IMR-90 (cell line): Measurements from ENCODE around the gene TTLL8. TPM values are rescaled to one million over a fixed set of nuclear protein-coding genes. Genes with fewer than 3 reads are reported as not detected.

ENCODE experiments used
- ATAC-seq: fragments of 200-7000 bp; cut with Tn5 transposase; 2 replicates; pipeline ENCODE4 v1.9.1; 2020; ENCODE audit warnings: low read depth, mild to moderate bottlenecking, moderate library complexity
- BruUV-seq: library from RNA; stranded (reverse); fragments of 400-500 nt; replicated peaks from 2 replicates; lab custom pipeline; 2021; lab: Mats Ljungman, UMichigan
- CTCF ChIA-PET: fragments of 300-600 bp; formaldehyde crosslinking; extraction: SDS; loops from one replicate; lab custom pipeline; 2021; ENCODE audit warnings: antibody characterized with exemption; lab: Yijun Ruan, JAX
- POLR2A ChIA-PET: fragments of 300-600 bp; sonication (Branson Sonifier 250); formaldehyde crosslinking; loops from one replicate; lab custom pipeline; 2022; ENCODE audit warnings: antibody characterized with exemption; ENCODE audit not compliant: unreplicated experiment; lab: Charles Lee
- DNase-seq: peaks from one replicate; pipeline ENCODE4 v3.0.0; 2013
- H2AFZ ChIP-seq: replicated peaks from 2 replicates; pipeline ENCODE3; 2013; ENCODE audit warnings: low read length, mild to moderate bottlenecking; ENCODE audit not compliant: poor library complexity
- H2AK5ac ChIP-seq: 2 replicates; pipeline ENCODE4 v1.6.1; 2013; ENCODE audit warnings: low read depth, low read length, inconsistent platforms
- H2AK9ac ChIP-seq: replicated peaks from 2 replicates; pipeline ENCODE3; 2013; ENCODE audit warnings: mild to moderate bottlenecking, low read depth, low read length, moderate library complexity; ENCODE audit not compliant: poor library complexity
- H2BK120ac ChIP-seq: 2 replicates; pipeline ENCODE4 v1.6.1; 2013; ENCODE audit warnings: low read depth, low read length, inconsistent platforms
- H2BK15ac ChIP-seq: 3 replicates; pipeline ENCODE4 v1.6.1; 2013; ENCODE audit warnings: low read depth, low read length, inconsistent platforms
- H2BK20ac ChIP-seq: 2 replicates; pipeline ENCODE4 v1.6.1; 2013; ENCODE audit warnings: low read depth, mild to moderate bottlenecking, inconsistent platforms, low read length, moderate library complexity
- H2BK5ac ChIP-seq: 2 replicates; pipeline ENCODE4 v1.6.1; 2013; ENCODE audit warnings: mild to moderate bottlenecking, low read depth, low read length, inconsistent platforms; ENCODE audit not compliant: poor library complexity, severe bottlenecking
- H3K14ac ChIP-seq: replicated peaks from 2 replicates; pipeline ENCODE4 v1.6.1; 2013; ENCODE audit warnings: low read depth, low read length, inconsistent platforms
- H3K18ac ChIP-seq: 2 replicates; pipeline ENCODE4 v1.6.1; 2013; ENCODE audit warnings: low read depth, low read length, control low read depth
- H3K23ac ChIP-seq: 2 replicates; pipeline ENCODE4 v1.6.1; 2013; ENCODE audit warnings: low read depth, low read length, inconsistent platforms
- H3K27ac ChIP-seq: 2 replicates; pipeline ENCODE4 v1.5.1; 2013; ENCODE audit warnings: mild to moderate bottlenecking, control low read depth, low read length; ENCODE audit not compliant: insufficient read depth
- H3K27me3 ChIP-seq: 2 replicates; pipeline ENCODE4 v1.6.1; 2013; ENCODE audit warnings: low read length; ENCODE audit not compliant: control insufficient read depth, insufficient read depth
- H3K36me3 ChIP-seq: 2 replicates; pipeline ENCODE4 v1.6.1; 2013; ENCODE audit warnings: low read length, mixed read lengths; ENCODE audit not compliant: control insufficient read depth, insufficient read depth
- H3K4ac ChIP-seq: 2 replicates; pipeline ENCODE4 v1.6.1; 2013; ENCODE audit warnings: low read depth, low read length, inconsistent platforms
- H3K4me1 ChIP-seq: 2 replicates; pipeline ENCODE4 v1.6.1; 2013; ENCODE audit warnings: low read length, mixed read lengths; ENCODE audit not compliant: control insufficient read depth, insufficient read depth
- H3K4me2 ChIP-seq: 2 replicates; pipeline ENCODE4 v1.6.1; 2013; ENCODE audit warnings: low read depth, mild to moderate bottlenecking, control low read depth, low read length, moderate library complexity
- H3K4me3 ChIP-seq: 2 replicates; pipeline ENCODE4 v1.5.1; 2013; ENCODE audit warnings: low read depth, mild to moderate bottlenecking, control low read depth, low read length, moderate library complexity; ENCODE audit not compliant: insufficient read depth
- H3K56ac ChIP-seq: 2 replicates; pipeline ENCODE4 v1.6.1; 2013; ENCODE audit warnings: low read length, inconsistent platforms; ENCODE audit not compliant: insufficient read depth; ENCODE audit errors: extremely low read depth
- H3K79me1 ChIP-seq, 2 experiments: 2 replicates each; pipeline ENCODE4 v1.6.1; 2013; ENCODE audit warnings: low read length in 2 of 2, inconsistent platforms in 1 of 2, low read depth in 1 of 2
- H3K9ac ChIP-seq: 2 replicates; pipeline ENCODE4 v1.6.1; 2013; ENCODE audit warnings: low read depth, low read length, control low read depth
- H3K9me1 ChIP-seq: 2 replicates; pipeline ENCODE4 v1.6.1; 2013; ENCODE audit warnings: low read length, inconsistent platforms; ENCODE audit not compliant: insufficient read depth
- H3K9me3 ChIP-seq: 2 replicates; pipeline ENCODE4 v1.6.1; 2013; ENCODE audit warnings: low read length; ENCODE audit not compliant: control insufficient read depth, insufficient read depth
- H4K20me1 ChIP-seq: 2 replicates; pipeline ENCODE4 v1.6.1; 2013; ENCODE audit warnings: low read length, inconsistent platforms; ENCODE audit not compliant: insufficient read depth
- H4K5ac ChIP-seq: 2 replicates; pipeline ENCODE4 v1.6.1; 2013; ENCODE audit warnings: mild to moderate bottlenecking, low read depth, low read length, control low read depth
- H4K8ac ChIP-seq, 2 experiments: 2 replicates each; pipeline ENCODE4 v1.6.1; 2013; ENCODE audit warnings: low read depth in 2 of 2, low read length in 2 of 2, control low read depth in 1 of 2, inconsistent platforms in 1 of 2
- H4K91ac ChIP-seq: 2 replicates; pipeline ENCODE4 v1.6.1; 2013; ENCODE audit warnings: low read depth, low read length, inconsistent platforms; ENCODE audit not compliant: insufficient read depth
- BHLHE40 ChIP-seq: fragments of 150-350 bp; IDR thresholded peaks from 2 replicates; pipeline ENCODE4 v1.6.1; 2016; ENCODE audit warnings: mild to moderate bottlenecking, low read depth, low read length
- CEBPB ChIP-seq: IDR thresholded peaks from 2 replicates; pipeline ENCODE4 v1.6.1; 2012; ENCODE audit warnings: low read depth, low read length, improper control_type of control experiment
- CHD1 ChIP-seq: IDR thresholded peaks from 2 replicates; pipeline ENCODE4 v1.6.1; 2012; ENCODE audit warnings: low read depth, low read length, improper control_type of control experiment
- CTCF ChIP-seq: conservative IDR thresholded peaks from 2 replicates; pipeline ENCODE4 v1.5.1; 2012; ENCODE audit warnings: mild to moderate bottlenecking, low read depth, low read length, improper control_type of control experiment
- ELK1 ChIP-seq: fragments of 150-350 bp; IDR thresholded peaks from 2 replicates; pipeline ENCODE4 v1.6.1; 2016; ENCODE audit warnings: low read depth, mild to moderate bottlenecking, low read length, moderate library complexity, borderline replicate concordance
- MAFK ChIP-seq: IDR thresholded peaks from 2 replicates; pipeline ENCODE4 v1.6.1; 2012; ENCODE audit warnings: low read depth, low read length, improper control_type of control experiment
- NFE2L2 ChIP-seq: fragments of 150-350 bp; IDR thresholded peaks from 2 replicates; pipeline ENCODE4 v1.6.1; 2016; ENCODE audit warnings: low read depth, mild to moderate bottlenecking, low read length
- POLR2A ChIP-seq: IDR thresholded peaks from 2 replicates; pipeline ENCODE4 v1.6.1; 2012; ENCODE audit warnings: mild to moderate bottlenecking, low read depth, low read length
- RCOR1 ChIP-seq: IDR thresholded peaks from 2 replicates; pipeline ENCODE4 v1.6.1; 2012; ENCODE audit warnings: mild to moderate bottlenecking, low read length, improper control_type of control experiment; ENCODE audit not compliant: insufficient replicate concordance
- RFX5 ChIP-seq: IDR thresholded peaks from 2 replicates; pipeline ENCODE4 v1.8.0; 2012; ENCODE audit warnings: low read depth, mild to moderate bottlenecking, low read length, moderate library complexity
- SMC3 ChIP-seq: fragments of 150-350 bp; IDR thresholded peaks from 2 replicates; pipeline ENCODE4 v1.6.1; 2016; ENCODE audit warnings: low read depth, mild to moderate bottlenecking, antibody characterized with exemption, low read length, moderate library complexity
- WGBS, 2 experiments: methylation state at CpG; one replicate each; pipeline versions ENCODE4 v1.1.5 to v1.1.7; 2013; ENCODE audit warnings: missing lambda C conversion rate in 2 of 2; ENCODE audit not compliant: insufficient read length in 1 of 2; ENCODE audit errors: extremely low coverage in 2 of 2; 5-methylcytosine and 5-hydroxymethylcytosine counted together
- dilution Hi-C: fragments of 300-500 bp; cut with HindIII; formaldehyde crosslinking; loops from one replicate; pipeline ENCODE4 v1.14.3; 2018; ENCODE audit warnings: low sequenced_read_pairs; ENCODE audit not compliant: unreplicated experiment
- in situ Hi-C: fragments of 300-500 bp; cut with MboI; formaldehyde crosslinking; loops from 3 replicates; pipeline ENCODE4 v1.14.3; 2019; ENCODE audit warnings: low sequenced_read_pairs, inconsistent platforms, mixed read lengths
- intact Hi-C: fragments of 100-400 bp; cut with micrococcal nuclease; formaldehyde crosslinking; loops from 2 replicates; pipeline ENCODE4 v1.10.0; 2022
- polyA plus RNA-seq, 3 experiments: library from polyadenylated mRNA; depleted of rRNA; stranded (reverse); fragments of >200 nt; gene quantifications; 2 replicates each; pipeline ENCODE4 v1.2.3, GENCODE V29; 2012; ENCODE audit warnings: low replicate concordance in 1 of 3
- total RNA-seq: library from RNA; depleted of rRNA; stranded (reverse); fragments of >200 nt; gene quantifications from 2 replicates; pipeline ENCODE4 v1.2.3, GENCODE V29; 2012

TTLL8 gene
- total and polyA plus RNA-seq, 2 of the 4 experiments (the other 2 are of a cell fraction), result not detected

GRCh38 chr22:50062509-50063135, 4.5 kb upstream of the TTLL8 start (continued):
- no peak for TF ChIP-seq MAFK
- no peak for TF ChIP-seq BHLHE40
- TF ChIP-seq RCOR1, result no peak
- no peak for TF ChIP-seq RFX5

GRCh38 chr22:50061824-50062355, 3.8 kb upstream of the TTLL8 start:
- no peak overlapping the region for H2BK120ac ChIP-seq
- dilution Hi-C loops (no loop called here), in situ Hi-C loops (no loop called here), intact Hi-C loops (no loop called here)
- no peak overlapping the region for H3K4me3 ChIP-seq
- no peaks in the 10 kb centered on the region for H3K79me1 ChIP-seq
- no peak overlapping the region for H2BK15ac ChIP-seq
- TF ChIP-seq SMC3 (no peak), CTCF (no peak), CHD1 (no peak), CEBPB (no peak), MAFK (no peak), ELK1 (no peak), NFE2L2 (no peak), BHLHE40 (no peak), POLR2A (no peak)
- H3K27me3 ChIP-seq, result peaks cover 49% of the 10 kb centered on the region
- no peak overlapping the region for H3K4ac ChIP-seq
- 69% methylated on average over 2 of the region's 17 CpGs; no CpG with 5 or more reads in 1 of the 2 experiments for WGBS, 2 experiments
- ATAC-seq (no peak), DNase-seq (no peak)
- H3K14ac ChIP-seq, result no peak overlapping the region
- no peak overlapping the region for H3K27ac ChIP-seq
- H2BK20ac ChIP-seq, result no peak overlapping the region
- no peaks in the 10 kb centered on the region for H3K9me3 ChIP-seq
- no peak overlapping the region for H2AK9ac ChIP-seq
- no peak overlapping the region for H3K9ac ChIP-seq
- H4K20me1 ChIP-seq, result no peaks in the 10 kb centered on the region
- CTCF ChIA-PET, result no interaction called here
- H3K23ac ChIP-seq, result no peak overlapping the region
- no peak overlapping the region for H4K91ac ChIP-seq
- H4K8ac ChIP-seq, result no peak overlapping the region
- no peak overlapping the region for H4K5ac ChIP-seq
- H3K56ac ChIP-seq, result no peak overlapping the region
- H2AFZ ChIP-seq, result no peak overlapping the region
- no peak overlapping the region for H2AK5ac ChIP-seq
- no peak overlapping the region for H2BK5ac ChIP-seq
- BruUV-seq, result no TSS peak
- POLR2A ChIA-PET, result no interaction called here
- peaks cover 6% of the 10 kb centered on the region; the same call in 1 of the 2 replicates for H3K4me1 ChIP-seq
- no peaks in the 10 kb centered on the region for H3K9me1 ChIP-seq
- no peak overlapping the region for H3K18ac ChIP-seq
- no peak overlapping the region for H3K4me2 ChIP-seq
- H3K36me3 ChIP-seq, result no peaks in the 10 kb centered on the region
